ENCODE measurements around the gene TAF6. TPM values are rescaled to one million over a fixed set of nuclear protein-coding genes. Genes with fewer than 3 reads are reported as not detected.

Gene TAF6
- total RNA-seq, 6 experiments from 2014 or later: 66.4 to 78.6 (median 77.4) TPM

GRCh38 chr7:100163871-100164270 is 44.7 kb upstream of the TAF6 start:
- H3K27ac Mint-ChIP-seq: no peak overlapping the region
- peaks cover 30% of the 10 kb centered on the region for H3K4me1 Mint-ChIP-seq (ENCODE audit: low read depth)
- H3K27me3 Mint-ChIP-seq (ENCODE audit: insufficient read depth): peaks cover 2% of the 10 kb centered on the region; the same call in 1 of the 2 replicates
- no peaks in the 10 kb centered on the region for H3K9me3 Mint-ChIP-seq
- H3K4me3 Mint-ChIP-seq: no peak overlapping the region
- no peaks in the 10 kb centered on the region for H3K36me3 Mint-ChIP-seq (ENCODE audit: low read depth)
- no peak for DNase-seq
- no peak for TF ChIP-seq CTCF (IDR thresholded peaks at IDR 0.05)

DNA sequence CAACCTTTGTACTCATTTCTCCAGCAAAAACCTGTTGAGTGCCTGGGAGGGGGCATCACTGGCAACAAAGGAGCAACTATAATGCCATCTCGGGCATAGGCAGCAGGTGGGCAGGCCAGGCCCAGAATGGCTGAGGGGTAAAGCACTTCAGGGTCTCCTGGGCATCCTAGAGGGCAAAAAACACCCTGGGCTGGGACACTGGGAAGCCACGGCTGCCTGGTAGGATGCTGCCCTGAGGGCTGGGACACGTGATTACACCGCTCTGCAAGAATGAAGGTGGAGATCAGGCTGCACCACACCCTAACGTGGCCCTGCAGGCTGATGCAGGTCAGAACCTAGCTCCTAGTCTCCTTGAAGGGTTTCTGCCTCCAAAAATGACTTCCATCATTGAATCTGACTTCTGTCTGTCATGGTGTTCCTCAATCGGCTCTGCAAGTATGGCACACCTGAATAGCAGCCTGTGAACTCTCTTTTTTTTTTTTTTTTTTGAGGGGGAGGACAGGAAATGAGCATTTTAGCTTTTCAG is 43.9 kb upstream of the TAF6 start:
- Mint-ChIP-seq H3K4me3 (no peak overlapping the region), H3K27me3 (ENCODE audit: insufficient read depth) (peaks cover 2% of the 10 kb centered on the region; the same call in 1 of the 2 replicates), H3K9me3 (no peaks in the 10 kb centered on the region), H3K36me3 (ENCODE audit: low read depth) (no peaks in the 10 kb centered on the region), H3K4me1 (ENCODE audit: low read depth) (peaks cover 24% of the 10 kb centered on the region), H3K27ac (no peak overlapping the region)
- DNase-seq: no peak
- no peak for TF ChIP-seq CTCF (IDR thresholded peaks at IDR 0.05)

DNA sequence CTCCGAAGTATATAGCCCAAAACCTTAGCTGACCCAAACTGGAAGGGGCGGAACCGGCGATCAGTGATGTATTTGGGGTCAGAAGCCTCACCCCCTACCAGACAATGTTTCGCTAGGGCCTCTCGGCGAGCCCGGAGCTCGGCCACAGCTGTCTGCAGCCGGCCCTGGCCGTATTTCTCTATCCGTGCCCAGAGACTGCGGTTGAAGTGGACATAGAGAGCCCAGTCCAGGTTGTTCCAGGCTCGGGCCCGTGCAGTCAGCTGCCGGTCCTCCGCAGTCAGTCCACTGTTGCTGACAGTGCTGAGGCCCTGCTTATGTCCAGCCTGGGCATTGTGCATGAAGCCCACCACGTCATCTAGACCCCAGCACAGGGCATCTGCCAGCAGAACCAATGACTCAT is 40.9 kb upstream of the TAF6 start:
- Mint-ChIP-seq H3K27ac (no peak overlapping the region), H3K27me3 (ENCODE audit: insufficient read depth) (no peaks in the 10 kb centered on the region), H3K9me3 (no peaks in the 10 kb centered on the region), H3K36me3 (ENCODE audit: low read depth) (peaks cover 5% of the 10 kb centered on the region), H3K4me3 (no peak overlapping the region), H3K4me1 (ENCODE audit: low read depth) (peaks cover 30% of the 10 kb centered on the region)
- no peak for DNase-seq
- no peak for TF ChIP-seq CTCF (IDR thresholded peaks at IDR 0.05)

- TF ChIP-seq CTCF (IDR thresholded peaks at IDR 0.05): peak; percentile 28
- peaks cover 33% of the 10 kb centered on the region for H3K4me1 Mint-ChIP-seq (ENCODE audit: low read depth)
- peaks cover 6% of the 10 kb centered on the region for H3K36me3 Mint-ChIP-seq (ENCODE audit: low read depth)
- H3K27ac Mint-ChIP-seq: peak overlapping the region; percentile 81
- H3K27me3 Mint-ChIP-seq (ENCODE audit: insufficient read depth): no peaks in the 10 kb centered on the region
- DNase-seq: no peak
- H3K4me3 Mint-ChIP-seq: peak overlapping the region; percentile 88
- H3K9me3 Mint-ChIP-seq: no peaks in the 10 kb centered on the region
These were observed 40.0 kb upstream of the TAF6 start for GRCh38 chr7:100159099-100159623.

DNA sequence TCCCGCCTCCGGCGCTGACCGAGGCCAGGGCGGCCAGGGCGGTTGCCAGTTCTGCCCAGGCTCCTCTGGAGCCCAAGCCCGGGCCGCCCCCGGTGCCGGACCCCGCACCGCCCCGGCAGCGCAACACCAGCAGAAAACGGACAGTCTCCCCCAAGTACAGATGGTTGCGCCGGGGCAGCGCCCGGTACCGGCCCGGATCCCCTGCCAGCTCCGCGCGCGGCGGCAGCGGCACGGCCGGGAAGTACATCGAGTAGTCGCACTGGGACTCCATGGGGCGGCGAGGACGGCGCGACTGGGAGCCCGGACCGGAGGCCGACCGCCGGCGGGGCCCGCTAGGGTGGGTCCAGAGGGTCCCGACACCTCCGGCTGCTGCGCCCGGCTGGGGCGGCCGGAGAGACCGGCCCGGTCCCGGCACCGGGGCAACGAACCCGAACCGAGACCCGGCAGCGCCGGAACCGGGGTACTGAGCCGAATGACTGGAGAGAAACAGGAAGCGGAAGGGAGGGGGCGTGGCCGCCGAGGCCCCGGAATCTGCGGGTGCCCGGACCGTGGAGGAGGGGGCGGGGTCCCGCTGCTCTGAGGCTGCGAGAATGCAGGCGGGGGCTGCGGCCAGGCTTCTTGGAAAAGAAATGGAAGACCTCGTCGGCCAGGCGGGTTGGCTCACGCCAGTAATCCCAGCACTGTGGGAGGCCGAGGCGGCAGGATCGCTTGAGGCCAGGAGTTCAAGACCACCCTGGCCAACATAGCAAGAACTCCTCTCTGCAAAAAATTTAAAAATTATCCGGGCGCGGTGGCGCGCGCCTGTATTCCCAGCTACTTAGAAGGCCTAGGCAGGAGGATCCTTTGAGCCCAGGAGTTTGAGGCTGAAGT is 39.3 kb upstream of the TAF6 start, which contains the start of gene TRAPPC14:
TSS of gene TRAPPC14 (minus strand) at position 495 of the 870 bp plus-strand sequence. CDS start at position 271, 224 bp downstream.
- DNase-seq: peak; percentile 66
- Mint-ChIP-seq H3K27me3 (ENCODE audit: insufficient read depth) (no peaks in the 10 kb centered on the region; the same call in 1 of the 2 replicates), H3K4me1 (ENCODE audit: low read depth) (peaks cover 37% of the 10 kb centered on the region), H3K4me3 (peak within 1 kb of the TSS; percentile 90), H3K36me3 (ENCODE audit: low read depth) (peaks cover 13% of the 10 kb centered on the region), H3K9me3 (no peaks in the 10 kb centered on the region), H3K27ac (peak within 1 kb of the TSS; percentile 87)
- no peak for TF ChIP-seq CTCF (IDR thresholded peaks at IDR 0.05)

Measured in HFFc6 (cell line).